Hematopoietic multipotent progenitor cell (in vitro differentiated cells): ENCODE data around the gene SMIM38. TPM values are rescaled to one million over a fixed set of nuclear protein-coding genes. Genes with fewer than 3 reads are reported as not detected.
"Not testable (repeated sequence)": the region's sequence is repeated elsewhere in the genome, so short reads cannot be mapped to it uniquely, and the experiment has no call there.

ENCODE experiments used
- DNase-seq, 3 donors: peaks; one replicate each; pipeline ENCODE4 v3.0.0-alpha.2; 2011 to 2015; ENCODE audit warnings: low read depth in 2 of 3, low spot score in 2 of 3
- total RNA-seq: library from RNA; depleted of rRNA; stranded (reverse); fragments of >200 nt; gene quantifications from one replicate; pipeline ENCODE4 v1.2.3, GENCODE V29; 2012

SMIM38 gene
- total RNA-seq, 1 donor, result 0.54 TPM

DNA sequence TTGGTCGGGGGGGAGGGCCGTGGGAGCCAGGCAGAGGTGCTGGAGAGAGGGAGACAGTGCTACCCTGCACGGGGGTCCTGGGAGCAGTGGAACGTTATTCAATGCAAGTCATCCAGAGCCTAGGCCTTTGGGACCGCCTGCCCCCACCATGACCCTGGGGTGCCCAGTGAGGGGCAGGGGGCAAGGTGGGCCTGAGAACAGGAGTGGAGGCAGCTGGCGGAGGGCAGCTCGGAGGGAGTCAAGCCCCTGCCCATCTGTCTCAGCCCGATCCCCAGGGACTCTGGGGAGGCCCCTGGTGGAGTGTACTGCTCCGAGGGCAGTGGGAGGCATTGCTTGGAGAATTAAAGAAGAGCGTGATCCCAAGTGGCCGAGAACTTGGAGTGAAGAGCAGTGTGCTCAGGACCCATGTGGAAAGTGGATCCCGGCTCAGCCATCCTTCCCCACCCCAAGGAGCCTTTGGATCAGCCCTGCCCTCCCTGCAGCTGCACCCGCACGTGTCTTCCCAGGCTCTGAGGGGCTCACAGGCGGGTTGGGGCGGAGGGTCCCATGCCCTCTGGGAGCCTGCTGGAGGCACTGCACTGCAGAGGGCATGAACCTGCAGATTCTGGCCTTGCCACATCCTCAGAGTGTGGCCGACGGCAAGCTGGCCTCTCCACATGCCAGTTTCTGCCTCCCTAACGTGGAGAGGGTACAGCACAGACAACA is 34.0 kb upstream of the SMIM38 start:
- DNase-seq, result no peak

DNA sequence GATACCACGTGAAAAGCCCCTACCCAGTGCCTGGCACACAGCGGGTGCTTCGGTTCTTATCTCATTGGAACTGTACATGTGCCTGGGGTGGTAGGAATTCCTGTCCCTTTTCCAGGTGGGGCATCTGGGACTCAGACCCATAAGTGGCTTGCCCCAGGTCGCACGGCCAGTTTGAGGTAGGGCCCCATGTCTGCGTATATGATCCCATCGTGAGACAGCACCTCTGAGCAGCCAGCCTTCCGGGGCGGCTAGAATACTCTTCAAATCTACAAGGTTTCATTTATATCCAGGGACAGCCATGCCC is 33.5 kb upstream of the SMIM38 start:
- DNase-seq, result no peak

GRCh38 chr11:69122630-69123431 is 32.9 kb upstream of the SMIM38 start:
- peak in 2 of 3 donors; percentile 30 to 43 for DNase-seq

DNA sequence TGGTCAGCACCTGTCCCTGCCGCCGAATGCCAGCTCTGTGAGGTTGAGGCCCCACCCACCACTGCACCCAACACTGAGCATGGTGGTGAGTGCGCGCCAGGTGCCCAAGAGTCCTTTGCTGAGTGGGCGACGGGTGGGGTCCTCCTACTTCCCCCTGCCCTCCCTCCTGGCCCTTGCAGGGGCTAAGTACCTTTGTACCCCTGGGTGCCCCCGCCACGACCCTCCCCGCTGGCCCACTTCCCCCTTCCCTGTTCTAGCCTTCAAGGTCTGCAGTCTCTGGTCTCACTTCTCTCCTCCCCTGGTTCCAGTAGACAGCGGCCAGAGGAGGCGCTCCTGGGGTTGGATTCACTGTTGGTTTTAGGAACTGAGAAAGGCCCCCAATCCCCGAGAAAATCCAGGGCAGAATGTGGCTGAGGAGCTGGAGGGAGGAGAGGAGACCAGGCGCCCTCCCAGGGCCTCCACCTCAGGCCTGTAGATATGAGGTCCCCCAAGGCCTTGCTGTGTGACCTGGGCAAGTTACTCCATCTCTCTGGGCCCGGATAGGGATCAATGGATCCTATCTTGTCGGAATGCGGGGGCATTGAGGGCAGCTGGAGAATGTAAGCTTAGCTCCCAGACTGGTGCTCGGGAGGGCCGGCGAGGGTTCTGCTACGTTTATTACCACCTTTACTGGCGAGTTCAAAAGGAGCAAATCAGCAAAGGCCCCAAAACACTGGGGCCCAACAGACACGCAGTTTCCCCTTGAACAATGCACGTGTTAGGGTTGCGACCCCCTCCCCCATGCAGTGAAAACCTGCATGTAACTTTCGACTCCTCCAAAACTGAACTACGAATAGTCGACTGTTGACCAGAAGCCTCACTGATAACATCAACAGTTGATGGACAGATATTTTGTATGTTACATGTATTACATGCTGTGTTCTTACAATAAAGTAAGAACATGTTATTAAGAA is 31.9 kb upstream of the SMIM38 start:
- DNase-seq, result no peak

- DNase-seq, result no peak
Measured at GRCh38 chr11:69125861-69126260, 29.9 kb upstream of the SMIM38 start.

DNA sequence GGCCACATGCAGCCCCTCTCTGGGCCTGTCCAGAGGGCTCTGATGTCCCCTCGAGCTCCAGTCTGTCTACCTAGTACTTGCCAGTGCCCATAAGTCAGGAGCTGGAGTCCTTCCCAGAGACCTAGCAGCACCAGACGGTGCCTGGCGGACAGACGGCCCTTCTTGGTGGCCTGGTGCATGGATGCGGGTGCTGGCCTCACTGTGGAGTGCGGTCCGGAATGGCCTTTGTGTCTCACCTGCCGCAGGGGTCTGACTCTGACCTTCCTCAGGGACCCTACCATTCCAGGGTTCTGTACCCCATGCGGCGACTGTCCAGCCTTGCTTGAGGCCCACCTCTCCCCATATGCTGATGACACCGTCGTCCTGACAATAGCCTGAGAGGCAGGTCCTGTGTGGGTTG is 29.4 kb upstream of the SMIM38 start:
- DNase-seq, result no peak

DNA sequence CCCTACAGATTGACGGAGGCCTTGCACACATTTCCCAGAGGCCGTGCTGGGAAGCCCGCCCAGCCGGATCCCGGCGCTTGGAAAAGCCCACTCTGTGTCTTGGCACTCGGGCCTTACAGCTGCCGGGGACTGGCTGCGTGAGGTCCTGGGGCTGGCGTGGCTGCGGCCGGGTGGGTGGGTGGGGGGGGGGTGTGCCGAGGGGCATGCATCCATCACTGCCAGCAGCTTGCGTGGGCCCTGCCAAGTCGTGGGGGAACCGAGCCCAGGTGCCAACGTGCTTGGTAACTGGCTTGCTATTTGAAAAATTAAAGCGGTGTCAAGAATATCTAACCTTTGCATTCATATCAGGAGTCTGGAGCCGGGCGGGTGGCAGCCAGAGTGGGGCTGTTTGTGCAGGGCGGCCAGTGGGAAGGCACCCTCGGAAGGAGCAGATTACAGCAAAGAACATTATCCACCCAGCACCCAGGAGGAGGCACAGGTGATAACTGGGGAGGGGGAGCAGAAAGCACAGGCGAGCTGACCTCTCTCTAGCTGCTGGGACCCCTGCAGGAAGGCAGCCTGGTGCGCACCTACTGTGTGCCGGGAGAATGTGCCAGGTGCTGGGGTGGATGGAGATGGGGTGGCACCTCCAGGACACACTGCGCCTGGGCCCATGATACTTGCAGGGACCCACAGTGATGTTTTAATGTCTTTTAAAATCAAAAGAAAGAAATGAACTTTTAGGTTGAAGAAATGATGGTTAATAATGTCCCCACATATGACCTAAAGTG is 28.5 kb upstream of the SMIM38 start:
- no peak for DNase-seq

GRCh38 chr11:69127884-69128283 is 27.9 kb upstream of the SMIM38 start:
- no peak for DNase-seq

GRCh38 chr11:69129053-69129452 is 26.7 kb upstream of the SMIM38 start:
- no peak for DNase-seq

DNA sequence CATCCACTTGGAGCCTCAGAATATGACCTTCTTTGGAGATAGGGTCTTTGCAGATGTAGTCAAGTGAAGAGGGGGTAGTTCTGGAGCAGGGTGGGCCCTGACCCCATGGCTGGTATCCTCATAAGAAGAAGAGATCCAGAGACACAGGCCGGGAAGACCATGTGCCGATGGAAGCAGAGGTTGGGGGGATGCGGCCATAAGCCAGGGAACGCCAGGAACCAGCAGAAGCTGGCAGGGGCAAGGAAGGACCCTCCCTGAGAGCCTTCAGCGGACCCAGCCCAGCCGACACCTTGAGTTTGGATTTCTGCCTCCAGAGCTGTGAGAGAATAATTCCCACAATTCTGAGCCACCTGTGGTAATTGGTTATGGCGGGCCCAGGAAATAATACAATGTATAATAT is 26.1 kb upstream of the SMIM38 start:
- no peak for DNase-seq

GRCh38 chr11:69130654-69131053 is 25.1 kb upstream of the SMIM38 start:
- DNase-seq, result no peak

DNA sequence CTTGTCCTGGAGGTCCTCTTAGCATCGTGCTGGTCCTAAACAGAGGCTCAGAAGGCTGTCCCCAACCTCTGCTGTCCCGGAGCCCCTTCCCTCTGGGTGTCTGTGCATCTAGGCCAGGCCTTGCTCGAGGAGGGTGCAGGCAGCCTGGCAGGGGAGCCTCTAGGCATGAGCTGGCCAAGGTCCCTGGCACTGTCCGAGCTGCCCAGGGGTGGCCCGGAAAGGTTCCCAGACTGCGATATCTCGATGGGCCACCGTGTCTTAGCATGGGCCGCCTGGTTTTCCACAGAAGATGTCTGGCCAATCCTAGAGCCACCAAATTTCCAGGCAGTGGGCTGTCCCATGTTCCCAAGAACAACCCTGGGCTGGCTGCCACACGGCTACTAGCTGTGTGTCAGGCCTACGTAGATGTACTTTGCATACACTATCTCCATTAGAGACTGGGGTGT is 24.6 kb upstream of the SMIM38 start:
- no peak for DNase-seq

GRCh38 chr11:69131644-69132300 is 24.0 kb upstream of the SMIM38 start:
- DNase-seq, result no peak

- no peak for DNase-seq
Measured at GRCh38 chr11:69132301-69132670, 23.4 kb upstream of the SMIM38 start.

DNA sequence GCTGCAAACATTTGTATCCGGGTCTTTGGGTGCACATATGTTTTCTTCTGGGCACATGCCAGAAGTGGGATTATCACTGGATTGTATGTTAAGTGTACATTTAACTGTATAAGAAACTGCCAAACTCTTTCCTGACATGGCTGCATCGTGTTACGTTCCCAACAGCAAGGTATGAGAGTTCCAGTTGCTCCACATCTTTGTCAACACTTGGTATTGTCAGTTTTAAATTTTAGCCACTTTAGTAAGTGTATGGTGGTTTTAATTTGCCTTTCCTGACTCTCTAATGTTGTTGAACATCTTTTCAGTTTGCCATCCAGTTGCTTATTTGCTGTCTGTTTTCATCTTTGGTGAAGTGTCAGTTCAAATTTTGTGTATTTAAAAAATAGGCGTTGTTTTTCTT is 22.5 kb upstream of the SMIM38 start:
- no peak for DNase-seq

DNA sequence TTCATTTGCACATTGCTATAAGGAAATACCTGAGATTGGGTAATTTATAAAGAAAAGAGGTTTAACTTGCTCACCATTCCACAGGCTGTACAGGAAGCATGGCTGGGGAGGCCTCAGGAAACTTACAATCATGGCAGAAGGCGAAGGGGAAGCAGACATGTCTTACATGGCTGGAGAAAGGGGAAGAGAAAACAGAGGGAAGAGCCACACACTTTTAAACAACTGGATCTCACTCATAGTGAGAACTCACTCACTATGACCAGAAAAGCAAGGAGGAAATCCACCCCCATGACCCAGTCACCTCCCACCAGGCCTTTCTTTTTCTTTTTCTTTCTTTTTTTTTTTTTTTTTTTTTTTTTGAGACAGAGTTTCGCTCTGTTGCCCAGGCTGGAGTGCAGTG is 21.6 kb upstream of the SMIM38 start:
- not testable (repeated sequence) for DNase-seq

DNA sequence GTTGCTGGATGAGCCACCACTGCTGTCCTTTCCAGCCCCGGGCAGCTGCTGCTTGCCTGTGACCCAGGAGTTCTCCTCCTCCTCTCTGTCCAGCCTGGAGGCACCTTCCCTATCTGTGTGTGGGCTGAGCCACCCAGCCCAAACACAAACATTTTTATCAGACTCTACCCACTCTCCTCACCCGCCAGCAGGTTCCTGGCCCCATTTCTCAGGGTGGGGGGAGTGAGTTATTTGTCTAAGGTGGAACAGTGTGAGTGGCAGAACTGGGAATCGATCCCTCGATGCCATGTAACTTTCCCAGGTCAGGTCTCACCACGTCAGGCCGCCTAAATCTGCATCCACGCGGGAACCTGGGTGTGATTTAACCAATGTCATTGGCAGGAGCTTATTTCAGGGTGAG is 20.8 kb upstream of the SMIM38 start:
- DNase-seq, result no peak

DNA sequence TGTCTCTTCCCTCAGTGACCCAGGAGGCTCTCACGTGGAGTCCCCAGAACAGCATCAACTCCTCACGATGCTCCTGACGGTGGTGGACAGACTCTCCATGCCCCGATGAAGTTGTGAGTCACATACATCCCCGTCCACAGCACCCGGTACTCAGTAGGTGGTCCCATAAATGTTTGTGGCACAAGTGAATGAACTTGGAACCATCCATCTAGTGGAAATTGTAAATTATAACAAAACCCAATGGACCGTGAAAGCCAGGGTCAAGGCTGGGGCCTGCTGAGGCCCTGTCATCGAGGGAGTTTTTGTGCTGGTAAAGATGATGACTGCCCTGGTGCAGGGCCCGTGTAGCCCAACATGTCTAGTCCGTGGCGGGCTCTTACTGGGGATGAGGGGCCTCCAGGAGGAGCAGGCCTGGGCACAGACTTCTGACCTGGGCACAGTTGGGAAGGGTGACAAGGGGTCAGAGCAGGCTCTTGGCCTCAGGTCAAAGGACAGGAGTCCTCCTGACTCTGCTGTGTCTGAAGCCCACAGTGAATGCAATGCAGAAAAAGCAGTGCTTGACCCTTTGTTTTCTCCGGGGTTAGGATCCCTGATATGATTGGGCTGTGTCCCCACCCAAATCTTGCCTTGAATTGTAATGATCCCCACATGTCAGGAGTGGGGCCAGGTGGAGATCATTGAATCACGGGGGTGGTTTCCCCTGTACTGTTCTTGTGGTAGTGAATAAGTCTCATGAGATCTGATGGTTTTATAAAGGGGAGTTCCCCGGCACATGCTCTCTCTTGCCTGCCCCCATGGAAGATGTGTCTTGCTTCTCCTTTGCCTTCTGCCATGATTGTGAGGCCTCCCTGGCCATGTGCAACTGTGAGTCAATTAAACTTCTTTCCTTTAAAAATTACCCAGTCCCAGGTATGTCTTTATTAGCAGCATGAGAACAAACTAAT is 20.0 kb upstream of the SMIM38 start:
- no peak for DNase-seq

DNA sequence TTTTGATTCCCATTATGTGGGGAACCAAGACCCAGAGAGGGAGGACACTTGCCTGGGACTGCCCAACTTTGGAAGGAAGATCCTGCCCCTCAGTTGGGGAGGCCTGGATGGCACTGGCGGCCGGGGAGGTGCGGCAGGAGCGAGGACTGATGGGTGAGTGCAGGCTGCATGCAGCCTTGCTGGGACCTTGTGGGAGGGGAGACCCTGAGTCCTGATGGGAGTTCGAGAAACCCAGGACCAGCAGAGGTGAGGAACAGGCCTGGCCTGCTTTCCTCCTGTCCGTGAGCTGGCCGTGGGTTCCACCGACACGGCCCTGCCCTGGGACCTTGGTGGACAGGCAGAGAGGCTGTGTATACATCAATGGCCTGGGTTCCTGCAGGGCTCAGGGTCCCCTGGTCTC is 19.3 kb upstream of the SMIM38 start:
- DNase-seq, result no peak
